ENCODE results near the gene NRXN3.

NRXN3 gene

DNA sequence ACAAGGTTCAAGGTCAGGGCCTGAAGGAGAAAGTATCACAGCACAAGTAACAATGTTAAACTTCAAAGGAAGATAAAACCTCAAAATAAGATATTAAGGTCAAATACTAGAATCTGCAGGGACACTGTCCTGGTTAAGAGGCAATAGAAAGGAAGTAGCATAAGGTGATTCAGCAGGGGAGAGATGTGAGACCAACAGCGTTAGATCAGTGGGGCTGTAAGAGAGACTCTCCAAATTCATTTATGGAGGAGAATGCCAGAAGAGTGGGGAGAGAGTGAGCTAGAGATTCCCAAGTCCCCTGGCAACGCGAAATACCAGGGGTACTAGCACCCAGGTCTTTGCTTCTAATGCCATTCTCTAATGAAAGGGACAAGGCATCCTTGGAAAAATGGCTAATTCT is 1430.2 kb downstream of the NRXN3 start:
- Histone ChIP-seq H3K9me3 (no peaks in the 10 kb centered on the region), H3K36me3 (no peaks in the 10 kb centered on the region), H3K4me2 (no peak overlapping the region), H4K20me1 (no peaks in the 10 kb centered on the region), H3K9ac (no peak overlapping the region), H3K4me1 (no peaks in the 10 kb centered on the region), H3K4me3 (no peak overlapping the region), H3K27me3 (no peaks in the 10 kb centered on the region), H3K27ac (no peak overlapping the region)
- no peak for TF ChIP-seq Cebpa-rat (IDR thresholded peaks at IDR 0.05)

DNA sequence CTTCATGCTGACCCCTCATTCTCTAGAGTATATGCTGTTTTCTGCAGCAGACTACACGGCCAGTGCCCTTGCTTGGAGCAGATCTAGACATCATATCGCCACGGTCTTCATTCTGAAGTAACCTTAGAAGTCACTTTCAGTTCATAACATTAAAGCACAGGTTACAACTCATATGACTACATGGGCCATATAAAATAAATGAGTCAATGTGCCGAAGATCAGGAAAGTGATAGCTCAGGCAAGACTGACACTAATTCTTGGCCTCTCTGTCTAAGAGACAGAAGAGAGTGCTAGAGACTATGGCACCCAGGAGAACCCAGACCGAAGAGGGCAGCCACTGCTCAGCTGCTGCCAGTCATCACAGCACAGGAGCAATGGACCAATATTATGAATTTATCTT is 1431.4 kb downstream of the NRXN3 start:
- Histone ChIP-seq H3K36me3 (no peaks in the 10 kb centered on the region), H3K4me2 (no peak overlapping the region), H3K27ac (no peak overlapping the region), H4K20me1 (no peaks in the 10 kb centered on the region), H3K4me3 (no peak overlapping the region), H3K4me1 (no peaks in the 10 kb centered on the region), H3K9me3 (no peaks in the 10 kb centered on the region), H3K9ac (no peak overlapping the region), H3K27me3 (no peaks in the 10 kb centered on the region)
- TF ChIP-seq Cebpa-rat (IDR thresholded peaks at IDR 0.05) = no peak

DNA sequence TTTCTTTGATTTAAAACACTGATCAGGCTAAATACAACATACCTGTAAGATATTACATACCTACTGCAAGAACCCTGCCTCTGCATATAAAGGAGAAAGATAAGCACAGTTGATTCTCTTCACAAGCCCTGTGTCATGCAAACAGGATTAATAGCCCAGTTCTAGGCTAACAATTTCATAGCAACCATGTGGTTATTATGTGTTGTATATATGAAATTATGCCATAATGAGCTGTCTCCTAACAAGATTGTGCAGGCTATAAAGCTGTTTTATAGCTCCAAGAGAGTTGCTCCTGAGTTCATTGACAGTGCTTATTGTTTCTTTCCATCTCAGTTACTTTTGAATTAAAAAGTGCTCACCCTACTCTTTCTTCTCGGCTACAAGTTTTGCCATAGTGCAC is 1431.9 kb downstream of the NRXN3 start:
- no peak overlapping the region for H3K27ac ChIP-seq
- no peaks in the 10 kb centered on the region for H4K20me1 ChIP-seq
- H3K9ac ChIP-seq = no peak overlapping the region
- no peaks in the 10 kb centered on the region for H3K27me3 ChIP-seq
- H3K4me1 ChIP-seq = no peaks in the 10 kb centered on the region
- H3K9me3 ChIP-seq = no peaks in the 10 kb centered on the region
- H3K36me3 ChIP-seq = no peaks in the 10 kb centered on the region
- H3K4me3 ChIP-seq = no peak overlapping the region
- no peak for TF ChIP-seq Cebpa-rat (IDR thresholded peaks at IDR 0.05)
- no peak overlapping the region for H3K4me2 ChIP-seq

DNA sequence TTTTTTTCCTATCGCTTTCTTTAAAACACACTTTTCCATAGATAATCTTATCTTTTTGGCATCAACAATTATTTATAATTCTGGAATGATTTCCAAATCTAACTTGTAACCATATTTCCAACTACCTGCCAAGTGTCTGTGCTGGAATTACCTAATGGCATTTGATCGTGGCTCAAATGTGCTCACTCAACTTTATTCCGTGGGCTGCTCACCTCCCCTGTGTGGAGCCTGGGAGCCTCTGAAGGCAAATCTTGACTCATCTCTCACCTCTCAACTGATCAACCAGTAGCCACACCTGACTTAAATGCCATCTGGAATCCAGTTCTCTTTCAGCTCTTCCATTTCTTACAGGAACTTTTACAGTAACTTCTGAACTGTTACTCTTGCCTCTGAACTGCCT is 1432.6 kb downstream of the NRXN3 start:
- H3K27me3 ChIP-seq = no peaks in the 10 kb centered on the region
- H3K27ac ChIP-seq = no peak overlapping the region
- no peak overlapping the region for H3K4me2 ChIP-seq
- H3K9me3 ChIP-seq = no peaks in the 10 kb centered on the region
- no peaks in the 10 kb centered on the region for H4K20me1 ChIP-seq
- H3K4me1 ChIP-seq = no peaks in the 10 kb centered on the region
- TF ChIP-seq Cebpa-rat (IDR thresholded peaks at IDR 0.05) = no peak
- no peak overlapping the region for H3K4me3 ChIP-seq
- H3K36me3 ChIP-seq = no peaks in the 10 kb centered on the region
- no peak overlapping the region for H3K9ac ChIP-seq

DNA sequence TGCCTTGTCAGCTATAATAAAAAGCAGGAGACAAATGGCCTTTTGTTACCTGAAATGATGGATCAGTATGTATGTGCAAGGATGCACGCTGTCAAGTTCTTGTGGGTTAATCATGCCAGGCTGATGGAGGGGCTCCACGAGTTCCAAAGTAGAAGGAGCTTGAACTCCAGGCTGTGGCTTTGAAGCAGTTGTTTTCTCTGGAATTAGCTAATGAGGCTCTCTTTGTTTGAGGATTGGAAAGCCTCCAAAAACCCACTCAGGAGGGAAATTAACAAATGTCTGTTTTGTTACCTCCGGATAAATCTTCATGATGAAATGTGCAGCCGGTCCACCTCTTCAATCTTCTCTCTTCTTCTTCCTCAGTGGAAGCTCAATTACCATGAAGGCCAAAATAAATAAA is 1435.7 kb downstream of the NRXN3 start:
- Histone ChIP-seq H3K4me3 (no peak overlapping the region), H3K36me3 (no peaks in the 10 kb centered on the region), H3K9me3 (no peaks in the 10 kb centered on the region), H3K27me3 (no peaks in the 10 kb centered on the region), H3K27ac (no peak overlapping the region), H3K4me2 (no peak overlapping the region), H3K9ac (no peak overlapping the region), H3K4me1 (no peaks in the 10 kb centered on the region), H4K20me1 (no peaks in the 10 kb centered on the region)
- TF ChIP-seq Cebpa-rat (IDR thresholded peaks at IDR 0.05) = no peak

DNA sequence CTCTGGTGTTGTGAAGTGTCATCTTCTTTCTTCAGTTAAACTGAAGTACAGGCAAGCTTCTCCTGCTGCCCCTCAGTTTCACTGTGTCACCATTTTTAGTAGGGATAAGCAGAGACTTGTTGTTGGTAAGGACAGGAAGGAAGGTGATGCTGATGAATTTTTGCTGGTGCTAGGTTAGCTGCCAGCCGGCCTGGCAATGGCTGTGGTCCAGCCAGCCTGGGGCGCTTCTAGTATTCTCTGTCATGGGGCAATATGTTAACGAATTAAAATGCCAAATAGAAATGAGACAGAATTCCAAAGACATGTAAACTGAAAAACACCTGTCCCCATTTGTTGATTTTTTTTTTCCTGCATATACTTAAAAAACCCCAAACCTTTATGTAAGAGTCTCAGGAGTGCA is 1438.3 kb downstream of the NRXN3 start:
- Histone ChIP-seq H3K27me3 (no peaks in the 10 kb centered on the region), H4K20me1 (no peaks in the 10 kb centered on the region), H3K4me1 (peaks cover 4% of the 10 kb centered on the region), H3K4me2 (no peak overlapping the region), H3K9ac (no peak overlapping the region), H3K36me3 (no peaks in the 10 kb centered on the region), H3K27ac (no peak overlapping the region), H3K9me3 (no peaks in the 10 kb centered on the region), H3K4me3 (no peak overlapping the region)
- no peak for TF ChIP-seq Cebpa-rat (IDR thresholded peaks at IDR 0.05)

DNA sequence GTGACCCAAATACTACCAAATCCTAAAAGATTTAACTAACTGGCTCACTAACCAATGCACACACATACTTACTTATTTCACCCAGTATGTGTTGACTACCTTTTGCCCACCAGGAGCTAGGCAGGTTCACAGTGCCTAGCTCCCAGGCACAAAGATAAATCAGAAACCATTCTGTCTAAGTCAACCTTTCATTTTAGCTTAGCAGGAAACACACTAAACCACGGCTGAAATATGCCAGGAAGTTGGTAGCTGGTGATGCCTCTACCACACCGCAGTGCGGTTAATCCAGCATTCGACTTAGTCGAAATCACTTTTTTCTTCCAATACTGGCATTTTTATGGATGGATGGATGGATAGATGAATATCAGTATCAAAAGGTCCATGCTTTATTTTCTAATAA is 1443.5 kb downstream of the NRXN3 start:
- Histone ChIP-seq H4K20me1 (no peaks in the 10 kb centered on the region), H3K4me3 (no peak overlapping the region), H3K4me2 (peak overlapping the region; percentile 48), H3K27ac (no peak overlapping the region), H3K9me3 (peaks cover 6% of the 10 kb centered on the region; the same call in 1 of the 2 replicates), H3K36me3 (no peaks in the 10 kb centered on the region), H3K27me3 (no peaks in the 10 kb centered on the region), H3K4me1 (peaks cover 14% of the 10 kb centered on the region), H3K9ac (no peak overlapping the region)
- no peak for TF ChIP-seq Cebpa-rat (IDR thresholded peaks at IDR 0.05)

DNA sequence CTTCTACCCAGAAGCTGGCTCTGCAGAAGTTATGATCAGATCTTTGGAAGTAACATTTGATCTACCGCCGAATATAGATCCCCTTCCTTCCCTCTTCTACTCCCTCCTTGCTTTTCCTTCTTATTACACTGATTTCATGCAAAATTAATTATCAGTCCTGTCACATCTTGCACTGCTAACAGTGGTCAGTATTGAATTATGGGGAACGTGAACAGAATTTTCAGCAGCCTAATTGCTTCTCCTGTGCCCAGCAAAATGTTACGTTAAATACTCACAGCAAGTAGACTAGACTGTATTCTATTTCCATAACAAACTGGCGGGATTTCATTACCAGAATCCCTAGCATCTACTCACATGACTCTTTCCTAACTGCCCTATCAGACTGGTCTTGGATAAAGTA is 1444.3 kb downstream of the NRXN3 start:
- Histone ChIP-seq H3K9ac (no peak overlapping the region), H3K9me3 (peaks cover 6% of the 10 kb centered on the region; the same call in 1 of the 2 replicates), H4K20me1 (no peaks in the 10 kb centered on the region), H3K27me3 (no peaks in the 10 kb centered on the region), H3K36me3 (no peaks in the 10 kb centered on the region), H3K4me3 (no peak overlapping the region), H3K4me1 (peaks cover 14% of the 10 kb centered on the region), H3K4me2 (peak overlapping the region; percentile 48; the same call in 1 of the 2 replicates), H3K27ac (no peak overlapping the region)
- no peak for TF ChIP-seq Cebpa-rat (IDR thresholded peaks at IDR 0.05)

DNA sequence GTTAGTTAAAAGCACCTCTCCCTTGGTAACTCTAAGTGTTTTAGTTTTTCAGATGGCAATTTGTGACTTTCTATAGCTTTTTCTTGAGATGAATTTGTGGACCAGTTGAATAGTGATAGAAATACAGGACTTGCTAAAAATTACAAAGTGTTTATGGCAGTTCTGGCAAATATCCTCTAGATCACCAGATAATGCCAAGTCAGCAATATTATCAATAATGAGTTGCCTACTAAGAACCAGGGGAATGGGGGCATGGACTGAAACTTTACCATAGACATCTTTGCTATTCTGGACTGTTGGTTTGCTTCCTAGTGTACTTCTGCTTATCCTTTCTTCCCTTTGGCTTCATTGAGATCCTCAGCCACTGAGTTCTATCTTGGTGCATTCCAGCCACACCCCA is 1456.9 kb downstream of the NRXN3 start:
- Histone ChIP-seq H3K4me2 (no peak overlapping the region), H3K27me3 (no peaks in the 10 kb centered on the region), H3K9me3 (peaks cover 14% of the 10 kb centered on the region), H3K9ac (no peak overlapping the region), H3K27ac (no peak overlapping the region), H3K4me3 (no peak overlapping the region), H3K36me3 (no peaks in the 10 kb centered on the region), H3K4me1 (peaks cover 1% of the 10 kb centered on the region; the same call in 1 of the 2 replicates), H4K20me1 (no peaks in the 10 kb centered on the region)
- no peak for TF ChIP-seq Cebpa-rat (IDR thresholded peaks at IDR 0.05)

DNA sequence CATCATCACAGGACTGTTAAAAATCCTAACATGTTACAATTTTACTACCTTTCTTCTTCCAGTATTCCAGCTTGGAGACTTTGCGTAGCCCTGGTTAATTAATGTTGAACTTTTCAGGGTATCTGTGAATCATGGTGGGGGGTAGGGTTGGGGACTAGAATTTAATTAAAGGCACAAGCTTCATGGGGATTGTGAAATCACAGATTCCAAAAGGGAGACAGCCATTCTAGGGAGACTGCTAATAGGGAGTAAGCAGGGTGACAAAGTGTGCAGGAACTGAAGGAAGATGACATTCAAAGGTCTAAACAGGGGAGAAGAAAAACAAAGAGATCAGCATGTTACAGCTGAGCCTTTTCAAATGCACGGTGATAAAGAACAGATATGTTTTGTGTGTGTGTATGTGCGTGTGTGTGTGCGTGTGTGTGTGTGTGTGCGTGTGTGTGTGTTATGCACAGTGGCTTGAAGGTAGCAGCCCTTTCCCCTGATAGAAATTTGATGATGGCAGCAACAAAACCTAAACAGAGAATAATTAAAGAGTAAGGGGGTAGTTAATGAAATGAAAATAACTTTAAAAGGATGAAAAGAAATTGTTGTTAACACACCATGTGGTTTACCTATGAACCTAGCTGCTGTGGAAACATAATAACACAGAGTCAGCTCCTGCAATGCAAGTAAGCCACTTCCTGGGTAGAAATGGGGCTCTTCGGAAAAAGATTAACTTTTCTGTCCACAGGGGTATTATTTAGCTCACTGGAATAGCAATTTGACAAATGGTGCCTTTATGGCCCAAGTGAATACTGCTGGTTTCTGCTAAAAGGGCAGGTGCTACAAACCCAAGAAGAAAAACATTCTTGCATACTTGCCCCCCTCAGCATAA is 1459.5 kb downstream of the NRXN3 start:
- no peak for TF ChIP-seq Cebpa-rat (IDR thresholded peaks at IDR 0.05)
- no peaks in the 10 kb centered on the region for H3K27me3 ChIP-seq
- peaks cover 17% of the 10 kb centered on the region for H3K9me3 ChIP-seq

More for the DNA sequence above, 1459.5 kb downstream of the NRXN3 start:
- Histone ChIP-seq H3K9ac (no peak overlapping the region), H3K27ac (no peak overlapping the region), H3K4me3 (no peak overlapping the region), H3K4me2 (no peak overlapping the region), H4K20me1 (no peaks in the 10 kb centered on the region), H3K4me1 (no peaks in the 10 kb centered on the region), H3K36me3 (no peaks in the 10 kb centered on the region)

Data from BLaER1 (cell line).